GM12878 (cell line): ENCODE data around the gene TOMM40L. TPM values are rescaled to one million over a fixed set of nuclear protein-coding genes. Genes with fewer than 3 reads are reported as not detected.

Source experiments
- ATAC-seq: fragments of 200-7000 bp; cut with Tn5 transposase; 3 replicates; pipeline ENCODE4 v1.9.1; 2020; ENCODE audit warnings: mild to moderate bottlenecking, moderate library complexity
- BruUV-seq: library from RNA; stranded (reverse); fragments of 400-500 nt; replicated peaks from 2 replicates; lab custom pipeline; 2021; lab: Mats Ljungman, UMichigan
- CTCF ChIA-PET: fragments of 300-600 bp; sonication (Branson Sonifier 250); formaldehyde crosslinking; extraction: SDS; loops from one replicate; lab custom pipeline; 2021; ENCODE audit warnings: inconsistent platforms; lab: Yijun Ruan, JAX
- POLR2A ChIA-PET: fragments of 350-600 bp; formaldehyde crosslinking; extraction: SDS; loops from one replicate; lab custom pipeline; 2021; ENCODE audit warnings: inconsistent platforms; lab: Charles Lee
- RAD21 ChIA-PET: fragments of 300-600 bp; sonication (Branson Sonifier 250); formaldehyde crosslinking; loops from one replicate; lab custom pipeline; 2023; ENCODE audit warnings: antibody characterized with exemption; ENCODE audit not compliant: unreplicated experiment; lab: Charles Lee
- SMC1A ChIA-PET: fragments of 300-600 bp; sonication (Branson Sonifier 250); formaldehyde crosslinking; loops from one replicate; lab custom pipeline; 2023; ENCODE audit not compliant: unreplicated experiment, uncharacterized antibody; lab: Charles Lee
- DNase-seq: peaks from one replicate; pipeline ENCODE4 v3.0.0-alpha.2; 2011; ENCODE audit warnings: low read depth, low spot score
- FAIRE-seq: peaks from 3 replicates; lab custom pipeline; 2011; peaks lifted over from hg19 to GRCh38; lab: Jason Lieb, UNC
- H2AFZ ChIP-seq: 2 replicates; pipeline ENCODE4 v1.6.0; 2011; ENCODE audit warnings: low read depth, low read length, control low read depth; ENCODE audit not compliant: control insufficient read depth
- H3K27ac ChIP-seq: 2 replicates; pipeline ENCODE4 v1.5.1; 2011; ENCODE audit warnings: control low read depth; ENCODE audit not compliant: control insufficient read depth, insufficient read depth
- H3K27me3 ChIP-seq, 2 experiments: replicated peaks in 1 of 2; 2 replicates each; pipeline versions ENCODE4 v1.6.0 to v1.6.1; 2011; ENCODE audit warnings: low read length in 1 of 2; ENCODE audit not compliant: control insufficient read depth in 2 of 2, insufficient read depth in 2 of 2
- H3K36me3 ChIP-seq, 2 experiments: 2 replicates each; pipeline ENCODE4 v1.5.1; 2011; ENCODE audit warnings: low read length in 1 of 2; ENCODE audit not compliant: control insufficient read depth in 2 of 2, insufficient read depth in 2 of 2
- H3K4me1 ChIP-seq: 2 replicates; pipeline ENCODE4 v1.6.1; 2011; ENCODE audit warnings: mild to moderate bottlenecking, low read length, moderate library complexity, mixed read lengths; ENCODE audit not compliant: control insufficient read depth, insufficient read depth
- H3K4me2 ChIP-seq: 2 replicates; pipeline ENCODE4 v1.6.0; 2011; ENCODE audit warnings: control low read depth; ENCODE audit not compliant: control insufficient read depth, insufficient read depth
- H3K4me3 ChIP-seq: fragments of 200-600 bp; sonication (generic); 2 replicates; pipeline ENCODE4 v1.5.1; 2016
- H3K79me2 ChIP-seq: 2 replicates; pipeline ENCODE4 v1.6.0; 2011; ENCODE audit warnings: low read length; ENCODE audit not compliant: control insufficient read depth, insufficient read depth
- H3K9ac ChIP-seq: 2 replicates; pipeline ENCODE4 v1.8.0; 2011; ENCODE audit warnings: low read length, control low read depth, mixed read lengths; ENCODE audit not compliant: control insufficient read depth, insufficient read depth
- H3K9me3 ChIP-seq: replicated peaks from 3 replicates; pipeline ENCODE4 v1.5.1; 2011; ENCODE audit warnings: mild to moderate bottlenecking, low read length; ENCODE audit not compliant: control insufficient read depth, insufficient read depth
- H4K20me1 ChIP-seq: 2 replicates; pipeline ENCODE4 v1.6.0; 2011; ENCODE audit not compliant: control insufficient read depth, insufficient read depth
- ATF7 ChIP-seq: fragments of 450-650 bp; IDR thresholded peaks from 2 replicates; pipeline ENCODE4 v1.6.1; 2016; ENCODE audit warnings: low read depth, mild to moderate bottlenecking
- HDGF ChIP-seq: fragments of 450-650 bp; IDR thresholded peaks from 2 replicates; pipeline ENCODE4 v1.6.1; 2016; ENCODE audit warnings: antibody characterized with exemption
- MTA2 ChIP-seq: fragments of 450-650 bp; IDR thresholded peaks from 2 replicates; pipeline ENCODE4 v1.6.1; 2016; ENCODE audit warnings: low read depth, mild to moderate bottlenecking, moderate library complexity
- NFYB ChIP-seq: IDR thresholded peaks from 2 replicates; pipeline ENCODE4 v1.6.1; 2011; ENCODE audit warnings: low read depth, mild to moderate bottlenecking, low read length, improper control_type of control experiment, moderate library complexity; ENCODE audit not compliant: insufficient read depth
- NR2F1 ChIP-seq: fragments of 450-650 bp; conservative IDR thresholded peaks from 2 replicates; pipeline ENCODE4 v1.6.1; 2017; ENCODE audit warnings: mild to moderate bottlenecking
- NRF1 ChIP-seq: conservative IDR thresholded peaks from 2 replicates; pipeline ENCODE4 v1.6.1; 2011; ENCODE audit warnings: mild to moderate bottlenecking, low read depth, low read length, improper control_type of control experiment
- SMAD1 ChIP-seq: fragments of 450-650 bp; IDR thresholded peaks from 2 replicates; pipeline ENCODE4 v1.6.1; 2018; ENCODE audit warnings: mild to moderate bottlenecking, low read depth; ENCODE audit not compliant: partially characterized antibody
- SMARCA5 ChIP-seq: fragments of 450-650 bp; IDR thresholded peaks from 2 replicates; pipeline ENCODE4 v1.6.1; 2017; ENCODE audit warnings: mild to moderate bottlenecking
- TAF1 ChIP-seq: IDR thresholded peaks from 2 replicates; pipeline ENCODE4 v1.6.1; 2011; ENCODE audit warnings: mild to moderate bottlenecking, low read depth, low read length, borderline replicate concordance
- WGBS: methylation state at CpG from one replicate; pipeline ENCODE4 v1.1.6; 2016; ENCODE audit warnings: low lambda C conversion rate; ENCODE audit not compliant: insufficient replicate concordance, insufficient coverage; ENCODE audit errors: missing lambda C conversion rate; 5-methylcytosine and 5-hydroxymethylcytosine counted together
- in situ Hi-C: fragments of 300-500 bp; cut with MboI; formaldehyde crosslinking; loops from 9 replicates; pipeline ENCODE4 v1.14.3; 2018; ENCODE audit warnings: mixed read lengths
- intact Hi-C: fragments of 100-400 bp; cut with micrococcal nuclease; formaldehyde crosslinking; loops from one replicate; pipeline ENCODE4 v1.14.2; 2022; ENCODE audit not compliant: unreplicated experiment
- polyA plus RNA-seq, 11 experiments: library from polyadenylated mRNA; depleted of rRNA in 4 of 11; unstranded in 6 of 11; stranded (reverse) in 5 of 11; fragments of >200 nt; fragmentation: Nextera tagmentation in 4 of 11; fragmentation: Illumina TruSeq in 1 of 11; extraction: Ambion mirVana in 4 of 11; extraction: Trizol in 1 of 11; gene quantifications; 1 replicate in 1 of 11; 2 replicates in 10 of 11; pipeline versions ENCODE4 v1.2.1 to v1.2.3, GENCODE V29; 2011 to 2016; ENCODE audit warnings: inconsistent platforms in 2 of 11, missing spikeins in 2 of 11, low read depth in 1 of 11
- total RNA-seq, 4 experiments: library from RNA; depleted of rRNA in 3 of 4; stranded (reverse); fragments of >200 nt in 3 of 4; fragmentation: Illumina TruSeq in 1 of 4; extraction: Trizol in 1 of 4; gene quantifications; 2 replicates each; pipeline versions ENCODE4 v1.2.1 to v1.2.3, GENCODE V29; 2013 to 2021
- TF ChIP-seq, protein P1 (sequence below): IDR thresholded peaks from 2 replicates; pipeline ENCODE4 v1.6.1; 2012; ENCODE audit warnings: low read length, inconsistent platforms
- TF ChIP-seq, protein P2 (sequence below): fragments of 450-650 bp; IDR thresholded peaks from 2 replicates; pipeline ENCODE4 v1.6.1; 2017; ENCODE audit warnings: borderline replicate concordance

Gene TOMM40L
- total and polyA plus RNA-seq, 10 of the 15 experiments (the other 5 are each of a cell fraction or from before 2014, with no cell fraction given) = 5.9 to 21.6 (median 15.7) TPM

DNA sequence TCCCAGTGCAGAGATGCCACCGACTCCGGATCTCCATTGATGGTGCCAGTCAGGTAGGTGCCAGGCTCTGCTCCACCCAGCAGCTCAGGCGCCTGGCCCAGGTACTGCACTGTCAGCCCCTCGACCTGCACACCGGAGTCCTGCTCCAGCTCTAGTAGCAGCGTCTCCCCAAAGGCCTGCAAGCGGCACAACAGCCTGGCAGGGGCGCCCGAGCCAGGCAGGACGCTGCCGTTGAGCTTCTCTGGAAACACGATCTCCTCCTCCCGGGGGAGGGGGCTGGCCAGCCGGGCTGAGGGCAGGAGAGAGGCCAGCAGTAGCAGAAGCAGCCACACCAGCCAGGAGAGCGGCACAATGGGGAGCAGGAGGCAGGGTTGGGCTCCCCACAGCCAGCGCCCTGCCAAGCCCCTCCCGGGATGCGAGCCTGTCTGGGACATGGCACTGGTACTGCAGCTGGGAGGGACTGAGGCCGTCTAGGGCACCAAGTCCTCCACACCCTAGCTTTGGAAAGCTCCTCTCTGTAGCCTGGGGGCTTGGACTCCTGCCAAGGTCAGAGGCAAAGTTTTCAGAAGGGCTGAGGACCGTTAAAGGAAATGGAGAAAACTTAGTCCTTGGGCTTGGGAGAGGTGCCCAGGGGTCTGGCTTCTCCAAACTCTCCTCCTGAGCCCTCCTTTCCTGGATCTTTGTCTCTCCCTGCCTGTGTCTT is 27.5 kb upstream of the TOMM40L start:
- intact Hi-C loops = no loop called here
- H3K4me1 ChIP-seq = peaks cover 32% of the 10 kb centered on the region

DNA sequence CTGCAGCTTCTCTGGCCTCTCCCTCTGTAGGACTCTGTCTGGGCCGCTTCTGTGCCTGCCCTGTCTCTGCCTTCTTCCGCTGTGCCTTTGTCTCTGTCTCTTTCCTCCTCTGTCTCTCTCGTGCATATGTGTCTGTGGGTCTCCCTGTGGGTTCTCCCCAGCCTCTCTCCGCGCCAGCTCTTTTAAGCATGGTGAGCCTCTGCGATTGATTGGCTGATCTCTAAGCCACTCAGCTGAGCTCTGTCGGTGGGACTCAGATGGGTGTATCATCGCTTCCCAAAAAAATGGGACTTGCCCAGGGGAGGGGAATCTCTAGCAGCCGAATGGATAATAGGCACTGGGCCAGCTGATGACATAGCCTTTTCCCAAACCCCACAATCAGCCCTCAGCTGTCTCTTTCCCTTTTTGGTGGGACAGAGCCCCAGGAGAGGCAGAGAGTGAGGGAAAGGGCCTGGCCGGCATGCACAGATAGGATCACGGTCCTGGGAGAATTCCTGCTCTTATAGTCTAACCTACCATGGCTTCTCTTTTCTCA is 26.9 kb upstream of the TOMM40L start, which contains the start of gene ADAMTS4:
Gene ADAMTS4 (minus strand): TSS at position 158 of the 535 bp plus-strand sequence. CDS start 427 bp downstream, outside the sequence.
- H2AFZ ChIP-seq = no peak within 1 kb of the TSS
- H3K79me2 ChIP-seq = peaks cover 20% of the 10 kb centered on the region
- ChIA-PET CTCF (interaction anchor here (0.6 to 1.2 kb wide), 5 partner anchors 9 to 367 kb away, joined by 3 read pairs; partner anchors contain the start of gene TOMM40L), SMC1A (no interaction called here), POLR2A (no interaction called here), RAD21 (interaction anchor here (1.4 to 1.6 kb wide), 2 partner anchors 18 to 26 kb away, joined by 5 read pairs; partner anchors contain the start of gene TOMM40L)
- in situ Hi-C loops (loop anchor here (10.0 kb wide), 1 partner anchor 546 kb away; the partner anchor contains the start of gene DUSP12), intact Hi-C loops (no loop called here)
- no TSS peak for BruUV-seq
- no peaks in the 10 kb centered on the region for H3K36me3 ChIP-seq
- no peak for ATAC-seq
- H3K27me3 ChIP-seq = no peaks in the 10 kb centered on the region
- H4K20me1 ChIP-seq = no peaks in the 10 kb centered on the region
- H3K4me2 ChIP-seq = no peak within 1 kb of the TSS
- no peak for DNase-seq
- no peak for FAIRE-seq
- peaks cover 36% of the 10 kb centered on the region for H3K4me1 ChIP-seq
- 71% methylated on average over 11 of the region's 11 CpGs for WGBS
- no peak within 1 kb of the TSS for H3K27ac ChIP-seq
- no peak within 1 kb of the TSS for H3K9ac ChIP-seq
- no peaks in the 10 kb centered on the region for H3K9me3 ChIP-seq
- no peak within 1 kb of the TSS for H3K4me3 ChIP-seq
- TF ChIP-seq, protein P1, sequence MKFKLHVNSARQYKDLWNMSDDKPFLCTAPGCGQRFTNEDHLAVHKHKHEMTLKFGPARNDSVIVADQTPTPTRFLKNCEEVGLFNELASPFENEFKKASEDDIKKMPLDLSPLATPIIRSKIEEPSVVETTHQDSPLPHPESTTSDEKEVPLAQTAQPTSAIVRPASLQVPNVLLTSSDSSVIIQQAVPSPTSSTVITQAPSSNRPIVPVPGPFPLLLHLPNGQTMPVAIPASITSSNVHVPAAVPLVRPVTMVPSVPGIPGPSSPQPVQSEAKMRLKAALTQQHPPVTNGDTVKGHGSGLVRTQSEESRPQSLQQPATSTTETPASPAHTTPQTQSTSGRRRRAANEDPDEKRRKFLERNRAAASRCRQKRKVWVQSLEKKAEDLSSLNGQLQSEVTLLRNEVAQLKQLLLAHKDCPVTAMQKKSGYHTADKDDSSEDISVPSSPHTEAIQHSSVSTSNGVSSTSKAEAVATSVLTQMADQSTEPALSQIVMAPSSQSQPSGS = no peak
- TF ChIP-seq HDGF (no peak), NFYB (no peak), ATF7 (no peak), SMARCA5 (no peak), MTA2 (no peak), NR2F1 (no peak)
- TF ChIP-seq, protein P2, sequence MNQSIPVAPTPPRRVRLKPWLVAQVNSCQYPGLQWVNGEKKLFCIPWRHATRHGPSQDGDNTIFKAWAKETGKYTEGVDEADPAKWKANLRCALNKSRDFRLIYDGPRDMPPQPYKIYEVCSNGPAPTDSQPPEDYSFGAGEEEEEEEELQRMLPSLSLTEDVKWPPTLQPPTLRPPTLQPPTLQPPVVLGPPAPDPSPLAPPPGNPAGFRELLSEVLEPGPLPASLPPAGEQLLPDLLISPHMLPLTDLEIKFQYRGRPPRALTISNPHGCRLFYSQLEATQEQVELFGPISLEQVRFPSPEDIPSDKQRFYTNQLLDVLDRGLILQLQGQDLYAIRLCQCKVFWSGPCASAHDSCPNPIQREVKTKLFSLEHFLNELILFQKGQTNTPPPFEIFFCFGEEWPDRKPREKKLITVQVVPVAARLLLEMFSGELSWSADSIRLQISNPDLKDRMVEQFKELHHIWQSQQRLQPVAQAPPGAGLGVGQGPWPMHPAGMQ = no peak

More for the DNA sequence above, 27.5 kb upstream of the TOMM40L start:
- DNase-seq = no peak
- Histone ChIP-seq H3K79me2 (peaks cover 15% of the 10 kb centered on the region), H3K4me2 (no peak overlapping the region), H4K20me1 (no peaks in the 10 kb centered on the region), H3K27me3 (no peaks in the 10 kb centered on the region), H3K9ac (no peak overlapping the region), H3K36me3 (no peaks in the 10 kb centered on the region), H3K27ac (no peak overlapping the region), H2AFZ (no peak overlapping the region), H3K9me3 (no peaks in the 10 kb centered on the region), H3K4me3 (no peak overlapping the region)
- FAIRE-seq = no peak
- in situ Hi-C loops = loop anchor here (10.0 kb wide), 1 partner anchor 546 kb away; the partner anchor contains the start of gene DUSP12
- TF ChIP-seq TAF1 (no peak), SMAD1 (no peak), NRF1 (no peak)
- ChIA-PET POLR2A (no interaction called here), SMC1A (no interaction called here), RAD21 (interaction anchor here (1.4 to 1.6 kb wide), 2 partner anchors 17 to 27 kb away, joined by 5 read pairs; partner anchors contain the start of gene TOMM40L), CTCF (interaction anchor here (0.7 to 1.2 kb wide), 3 partner anchors 16 to 185 kb away, joined by 3 read pairs; partner anchors contain the start of gene TOMM40L)
- WGBS = 57% methylated on average over 20 of the region's 20 CpGs
- ATAC-seq = no peak
- no TSS peak for BruUV-seq
